ENCODE results near the gene EIF5B. TPM values are rescaled to one million over a fixed set of nuclear protein-coding genes. Genes with fewer than 3 reads are reported as not detected.

Gene EIF5B
- total RNA-seq, 1 donor from 2014 or later, result 21.3 TPM

- Histone ChIP-seq H3K27me3 (ENCODE audit: control insufficient read depth, insufficient read depth, low read length) (no peaks in the 10 kb centered on the region), H3K36me3 (ENCODE audit: control insufficient read depth, insufficient read depth, low read length) (peaks cover 10% of the 10 kb centered on the region), H3K4me3 (ENCODE audit: low read depth, low read length) (no peak overlapping the region)
- DNase-seq (ENCODE audit: low read depth) (no peak), FAIRE-seq (no peak)
- no peak for TF ChIP-seq CTCF (IDR thresholded peaks at IDR 0.05; ENCODE audit: insufficient read depth, low read length, severe bottlenecking)
Observed at GRCh38 chr2:99389946-99390345, 52.8 kb downstream of the EIF5B start.

GRCh38 chr2:99395589-99396130, 58.5 kb downstream of the EIF5B start:
- no peak for DNase-seq (ENCODE audit: low read depth)
- FAIRE-seq, result peak; percentile 81
- peaks cover 15% of the 10 kb centered on the region for H3K36me3 ChIP-seq (ENCODE audit: control insufficient read depth, insufficient read depth, low read length)

GRCh38 chr2:99397266-99397920, 60.2 kb downstream of the EIF5B start:
- FAIRE-seq, result no peak
- DNase-seq (ENCODE audit: low read depth), result no peak
- no peak for TF ChIP-seq CTCF (IDR thresholded peaks at IDR 0.05; ENCODE audit: insufficient read depth, low read length, severe bottlenecking)
- no peak overlapping the region for H3K4me3 ChIP-seq (ENCODE audit: low read depth, low read length)
- H3K36me3 ChIP-seq (ENCODE audit: control insufficient read depth, insufficient read depth, low read length), result peaks cover 14% of the 10 kb centered on the region
- no peaks in the 10 kb centered on the region for H3K27me3 ChIP-seq (ENCODE audit: control insufficient read depth, insufficient read depth, low read length)

More at GRCh38 chr2:99395589-99396130, 58.5 kb downstream of the EIF5B start:
- no peak for TF ChIP-seq CTCF (IDR thresholded peaks at IDR 0.05; ENCODE audit: insufficient read depth, low read length, severe bottlenecking)
- Histone ChIP-seq H3K4me3 (ENCODE audit: low read depth, low read length) (no peak overlapping the region), H3K27me3 (ENCODE audit: control insufficient read depth, insufficient read depth, low read length) (no peaks in the 10 kb centered on the region)

GRCh38 chr2:99398303-99398702, 61.1 kb downstream of the EIF5B start:
- Histone ChIP-seq H3K36me3 (ENCODE audit: control insufficient read depth, insufficient read depth, low read length) (peaks cover 17% of the 10 kb centered on the region), H3K4me3 (ENCODE audit: low read depth, low read length) (no peak overlapping the region), H3K27me3 (ENCODE audit: control insufficient read depth, insufficient read depth, low read length) (no peaks in the 10 kb centered on the region)
- DNase-seq (ENCODE audit: low read depth), result no peak
- no peak for TF ChIP-seq CTCF (IDR thresholded peaks at IDR 0.05; ENCODE audit: insufficient read depth, low read length, severe bottlenecking)
- no peak for FAIRE-seq

GRCh38 chr2:99399063-99399462, 61.9 kb downstream of the EIF5B start:
- H3K27me3 ChIP-seq (ENCODE audit: control insufficient read depth, insufficient read depth, low read length), result no peaks in the 10 kb centered on the region
- H3K36me3 ChIP-seq (ENCODE audit: control insufficient read depth, insufficient read depth, low read length), result peaks cover 23% of the 10 kb centered on the region
- DNase-seq (ENCODE audit: low read depth), result no peak
- no peak overlapping the region for H3K4me3 ChIP-seq (ENCODE audit: low read depth, low read length)
- FAIRE-seq, result no peak
- no peak for TF ChIP-seq CTCF (IDR thresholded peaks at IDR 0.05; ENCODE audit: insufficient read depth, low read length, severe bottlenecking)

GRCh38 chr2:99399795-99400194, 62.6 kb downstream of the EIF5B start:
- Histone ChIP-seq H3K36me3 (ENCODE audit: control insufficient read depth, insufficient read depth, low read length) (peaks cover 24% of the 10 kb centered on the region), H3K4me3 (ENCODE audit: low read depth, low read length) (no peak overlapping the region), H3K27me3 (ENCODE audit: control insufficient read depth, insufficient read depth, low read length) (no peaks in the 10 kb centered on the region)
- FAIRE-seq, result no peak
- DNase-seq (ENCODE audit: low read depth), result no peak
- no peak for TF ChIP-seq CTCF (IDR thresholded peaks at IDR 0.05; ENCODE audit: insufficient read depth, low read length, severe bottlenecking)
